KMS-11 (cell line): ENCODE measurements around the gene CALN1.

Source experiments
- H2AFZ ChIP-seq: fragments of 200-600 bp; sonication (generic); 2 replicates; pipeline ENCODE4 v1.6.1; 2016; ENCODE audit warnings: antibody characterized with exemption, mixed run types, low read depth
- H3K27ac ChIP-seq: fragments of 200-600 bp; sonication (generic); 2 replicates; pipeline ENCODE4 v1.6.1; 2016; ENCODE audit warnings: mild to moderate bottlenecking, mixed run types
- H3K27me3 ChIP-seq: fragments of 200-600 bp; sonication (generic); 2 replicates; pipeline ENCODE4 v1.6.1; 2017; ENCODE audit warnings: mild to moderate bottlenecking, low read depth, mixed run types, moderate library complexity; ENCODE audit not compliant: insufficient read depth
- H3K36me3 ChIP-seq: fragments of 200-600 bp; sonication (generic); 2 replicates; pipeline ENCODE4 v1.6.1; 2017; ENCODE audit warnings: mild to moderate bottlenecking, mixed run types; ENCODE audit not compliant: insufficient read depth
- H3K4me1 ChIP-seq: fragments of 200-600 bp; sonication (generic); 2 replicates; pipeline ENCODE4 v1.6.1; 2016; ENCODE audit warnings: mild to moderate bottlenecking, low read depth, mixed run types; ENCODE audit not compliant: poor library complexity, severe bottlenecking
- H3K4me2 ChIP-seq: fragments of 200-600 bp; sonication (generic); 2 replicates; pipeline ENCODE4 v1.7.0; 2016; ENCODE audit warnings: mild to moderate bottlenecking, mixed run types
- H3K4me3 ChIP-seq: fragments of 200-600 bp; sonication (generic); IDR thresholded peaks from 2 replicates; pipeline ENCODE4 v1.6.1; 2017; ENCODE audit warnings: low read depth, low read length, mixed read lengths; ENCODE audit not compliant: insufficient read depth
- H3K79me2 ChIP-seq: fragments of 200-600 bp; sonication (generic); 2 replicates; pipeline ENCODE4 v1.6.1; 2016; ENCODE audit warnings: low read depth, mixed run types; ENCODE audit not compliant: insufficient read depth
- H3K9ac ChIP-seq: fragments of 200-600 bp; sonication (generic); 2 replicates; pipeline ENCODE4 v1.6.1; 2016; ENCODE audit warnings: mild to moderate bottlenecking, mixed run types
- H4K20me1 ChIP-seq: fragments of 200-600 bp; sonication (generic); 2 replicates; pipeline ENCODE4 v1.6.1; 2016; ENCODE audit warnings: mild to moderate bottlenecking, mixed run types; ENCODE audit not compliant: insufficient read depth
- CTCF ChIP-seq: fragments of 200-600 bp; sonication (generic); conservative IDR thresholded peaks from 2 replicates; pipeline ENCODE4 v1.6.1; 2017; ENCODE audit warnings: low read depth, mild to moderate bottlenecking, antibody characterized with exemption, low read length, moderate library complexity, mixed read lengths

CALN1 gene

GRCh38 chr7:72078856-72079255, 333.3 kb downstream of the CALN1 start:
- no peak for TF ChIP-seq CTCF
- Histone ChIP-seq H3K4me3 (no peak overlapping the region), H3K36me3 (no peaks in the 10 kb centered on the region), H2AFZ (no peak overlapping the region), H3K9ac (no peak overlapping the region), H3K27ac (no peak overlapping the region), H3K4me2 (no peak overlapping the region), H3K27me3 (no peaks in the 10 kb centered on the region), H3K79me2 (no peaks in the 10 kb centered on the region), H4K20me1 (no peaks in the 10 kb centered on the region), H3K4me1 (no peaks in the 10 kb centered on the region)

GRCh38 chr7:72078301-72078700, 333.8 kb downstream of the CALN1 start:
- Histone ChIP-seq H4K20me1 (no peaks in the 10 kb centered on the region), H3K36me3 (no peaks in the 10 kb centered on the region), H3K9ac (no peak overlapping the region), H3K79me2 (no peaks in the 10 kb centered on the region), H2AFZ (no peak overlapping the region), H3K27ac (no peak overlapping the region), H3K4me1 (no peaks in the 10 kb centered on the region), H3K27me3 (no peaks in the 10 kb centered on the region), H3K4me2 (no peak overlapping the region), H3K4me3 (no peak overlapping the region)
- TF ChIP-seq CTCF: no peak

GRCh38 chr7:72077786-72078185, 334.4 kb downstream of the CALN1 start:
- no peaks in the 10 kb centered on the region for H4K20me1 ChIP-seq
- no peak overlapping the region for H3K4me3 ChIP-seq
- no peak overlapping the region for H3K27ac ChIP-seq
- H3K36me3 ChIP-seq: no peaks in the 10 kb centered on the region
- no peaks in the 10 kb centered on the region for H3K79me2 ChIP-seq
- H3K9ac ChIP-seq: no peak overlapping the region
- H3K4me1 ChIP-seq: no peaks in the 10 kb centered on the region
- H2AFZ ChIP-seq: no peak overlapping the region
- no peak for TF ChIP-seq CTCF
- H3K4me2 ChIP-seq: no peak overlapping the region
- no peaks in the 10 kb centered on the region for H3K27me3 ChIP-seq

GRCh38 chr7:72072901-72073300, 339.2 kb downstream of the CALN1 start:
- Histone ChIP-seq H3K27ac (no peak overlapping the region), H3K79me2 (no peaks in the 10 kb centered on the region)

More at GRCh38 chr7:72072901-72073300, 339.2 kb downstream of the CALN1 start:
- no peak overlapping the region for H3K4me3 ChIP-seq
- H3K4me1 ChIP-seq: no peaks in the 10 kb centered on the region
- no peak overlapping the region for H3K4me2 ChIP-seq
- no peak overlapping the region for H3K9ac ChIP-seq
- H4K20me1 ChIP-seq: no peaks in the 10 kb centered on the region
- no peaks in the 10 kb centered on the region for H3K27me3 ChIP-seq
- no peak overlapping the region for H2AFZ ChIP-seq
- H3K36me3 ChIP-seq: no peaks in the 10 kb centered on the region
- TF ChIP-seq CTCF: no peak
